Stimulated activated CD4-positive, alpha-beta T cell treated with anti-CD3 and anti-CD28 coated beads, Interleukin-4, amount 100 ng/mL, for 1 hour (primary cell): ENCODE measurements around the gene TBC1D30.

ENCODE experiments used
- DNase-seq: peaks from one replicate; pipeline ENCODE4 v3.0.0-alpha.2; 2020

TBC1D30 gene

DNA sequence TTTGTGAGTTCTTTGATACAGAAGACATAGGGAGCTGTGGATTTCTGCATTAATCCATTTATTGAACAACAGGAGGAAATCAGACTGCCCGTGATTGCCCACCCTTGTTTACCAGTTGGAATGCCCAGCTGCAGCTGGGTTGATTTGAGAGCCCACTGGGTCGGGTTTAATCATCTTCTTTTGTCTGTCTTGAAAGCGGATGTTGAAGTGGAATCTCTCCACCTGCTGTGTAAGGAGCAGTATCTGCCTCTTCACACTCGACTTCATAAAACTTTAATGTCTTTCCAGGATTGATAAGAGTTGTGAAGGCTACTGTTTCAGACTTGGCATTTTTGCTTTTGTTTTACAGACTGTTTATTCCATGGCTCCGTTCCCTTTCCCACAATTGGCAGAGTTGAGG is 39.9 kb downstream of the TBC1D30 start:
- no peak for DNase-seq

DNA sequence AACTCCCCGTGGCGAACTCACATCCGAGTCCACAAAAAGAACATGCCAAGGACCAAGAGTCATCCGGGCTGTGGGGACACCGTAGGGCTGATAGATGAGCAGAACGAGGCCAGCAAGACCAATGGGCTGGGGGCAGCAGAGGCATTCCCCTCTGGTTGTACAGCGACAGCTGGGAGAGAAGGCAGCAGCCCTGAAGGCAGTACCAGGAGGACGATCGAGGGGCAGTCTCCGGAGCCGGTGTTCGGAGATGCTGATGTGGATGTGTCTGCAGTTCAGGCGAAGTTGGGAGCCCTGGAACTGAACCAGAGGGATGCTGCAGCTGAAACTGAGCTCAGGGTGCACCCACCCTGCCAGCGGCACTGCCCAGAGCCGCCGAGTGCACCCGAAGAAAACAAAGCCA is 50.7 kb downstream of the TBC1D30 start:
- DNase-seq = no peak

DNA sequence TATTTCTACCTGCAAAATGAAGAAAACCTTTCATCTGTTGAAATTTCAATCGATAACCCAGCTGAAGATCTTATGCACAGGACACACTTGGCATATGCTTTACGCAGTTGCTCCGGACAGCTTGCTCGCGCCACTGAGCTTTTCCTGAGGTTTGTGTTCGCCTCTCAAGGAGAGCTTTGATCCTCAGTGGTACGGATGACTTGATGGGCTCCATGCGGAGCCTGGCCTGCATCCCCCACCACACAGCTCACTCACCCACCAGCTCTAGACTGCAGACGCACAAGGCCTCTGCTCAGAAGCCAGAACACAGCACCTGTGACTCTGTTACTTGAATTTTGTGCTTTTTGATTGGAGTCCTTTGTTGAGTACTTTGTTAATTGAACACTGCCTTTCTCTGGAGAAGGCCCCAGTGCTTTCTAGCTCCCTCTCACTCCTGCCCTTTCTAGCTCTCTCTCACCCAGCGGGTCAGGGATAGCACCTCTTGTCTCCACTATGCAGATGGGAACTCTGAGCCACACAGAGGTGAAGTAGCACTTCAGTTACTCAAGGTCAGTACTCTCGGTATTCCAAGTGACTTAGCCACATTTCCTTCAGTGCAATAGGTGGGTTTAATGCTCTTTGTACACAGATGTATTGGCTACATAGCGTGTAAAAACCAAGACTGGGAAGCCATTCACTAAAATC is 52.1 kb downstream of the TBC1D30 start:
- DNase-seq = no peak

- no peak for DNase-seq
Observed at GRCh38 chr12:64877363-64878004, 53.0 kb downstream of the TBC1D30 start.

DNA sequence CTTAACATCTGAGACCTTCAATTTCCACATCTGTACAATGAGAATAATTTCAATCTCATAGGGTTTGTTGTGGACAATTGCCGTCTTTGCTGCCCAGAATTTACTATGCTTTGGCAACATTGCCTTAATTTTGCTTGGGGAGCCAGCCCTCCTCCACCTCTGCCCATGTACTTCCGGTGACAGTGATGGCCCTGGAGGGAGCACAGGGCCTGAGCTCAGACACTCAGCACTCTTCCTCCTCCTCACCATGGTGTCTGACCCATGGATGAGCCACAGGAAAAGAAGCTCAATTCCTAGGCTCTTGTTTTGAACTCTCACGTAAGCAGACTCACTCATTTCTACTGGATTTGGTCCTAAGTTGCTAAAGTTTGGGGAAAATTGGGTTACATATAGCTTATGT is 58.2 kb downstream of the TBC1D30 start:
- no peak for DNase-seq

DNA sequence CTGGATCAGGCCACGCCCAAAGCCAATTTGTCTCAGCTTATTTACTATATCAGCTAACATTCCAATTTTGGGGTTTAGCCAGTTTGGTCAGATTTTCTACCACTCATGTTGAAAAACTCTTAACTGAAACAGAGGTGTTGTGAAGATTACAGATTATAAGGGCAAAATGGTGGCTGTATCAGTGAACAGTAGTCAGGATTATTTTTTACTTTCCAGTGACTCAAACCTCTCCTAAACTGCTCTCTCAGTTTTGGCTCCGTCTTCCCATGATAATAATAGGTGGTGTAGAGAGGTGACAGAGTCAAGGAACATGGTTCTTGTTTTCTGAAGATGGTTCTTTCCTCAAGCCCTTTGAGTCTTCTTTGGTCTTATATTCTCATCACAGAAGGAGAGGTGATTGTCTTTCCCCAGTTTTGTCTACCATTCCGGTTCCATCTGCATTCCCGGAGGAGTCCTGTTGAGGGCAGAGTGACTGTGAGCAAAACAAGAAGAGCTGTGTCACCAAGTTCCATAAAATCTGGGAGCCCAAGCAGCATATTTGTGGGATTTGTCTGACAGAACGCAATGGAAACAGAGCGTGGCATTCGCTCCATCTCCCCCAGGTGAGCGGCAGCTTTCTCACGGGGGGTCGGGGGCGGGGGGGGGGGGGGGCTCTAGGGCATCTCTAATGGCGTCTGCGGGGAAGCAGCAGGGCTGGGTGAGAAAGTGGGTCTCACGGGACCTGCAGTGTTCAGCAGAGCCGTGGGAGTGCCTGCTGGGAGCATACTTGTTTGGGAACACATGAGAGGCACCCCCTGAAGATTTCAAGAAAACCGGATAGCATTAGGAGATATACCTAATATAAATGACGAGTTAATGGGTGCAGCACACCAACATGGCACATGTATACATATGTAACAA is 59.1 kb downstream of the TBC1D30 start:
- DNase-seq = no peak

GRCh38 chr12:64884164-64884542 is 59.7 kb downstream of the TBC1D30 start:
- DNase-seq = no peak

- DNase-seq = no peak
Observed at GRCh38 chr12:64884728-64885127, 60.3 kb downstream of the TBC1D30 start.

GRCh38 chr12:64889434-64890216 is 65.2 kb downstream of the TBC1D30 start:
- no peak for DNase-seq

- no peak for DNase-seq
Observed at GRCh38 chr12:64890873-64891468, 66.5 kb downstream of the TBC1D30 start.

DNA sequence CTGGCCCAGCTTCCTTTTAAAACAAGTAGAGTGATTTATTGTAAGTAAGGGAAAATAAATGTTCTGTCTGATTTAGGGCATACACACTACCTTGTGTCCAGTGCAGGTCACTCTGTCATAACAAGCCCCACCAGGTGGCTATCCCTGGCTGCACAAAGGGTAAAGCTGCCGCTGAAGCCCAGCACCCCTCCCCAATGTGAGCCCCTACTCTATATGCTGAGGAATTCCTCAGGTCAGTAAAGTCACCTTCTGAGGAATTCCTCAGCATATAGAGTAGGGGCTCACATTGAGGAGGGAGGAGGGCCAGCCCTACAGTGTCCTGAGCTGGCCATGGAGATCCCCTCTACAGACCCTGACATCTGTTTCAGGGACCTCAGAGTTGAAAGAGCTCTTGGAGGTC is 67.2 kb downstream of the TBC1D30 start:
- no peak for DNase-seq

- no peak for DNase-seq
Observed at GRCh38 chr12:64892561-64892960, 68.1 kb downstream of the TBC1D30 start.

- no peak for DNase-seq
Observed at GRCh38 chr12:64893961-64894360, 69.5 kb downstream of the TBC1D30 start.

- no peak for DNase-seq
Observed at GRCh38 chr12:64894827-64895475, 70.5 kb downstream of the TBC1D30 start.

GRCh38 chr12:64895526-64895925 is 71.1 kb downstream of the TBC1D30 start:
- no peak for DNase-seq

GRCh38 chr12:64900540-64900939 is 76.1 kb downstream of the TBC1D30 start:
- no peak for DNase-seq

- no peak for DNase-seq
Observed at GRCh38 chr12:64903479-64904152, 79.2 kb downstream of the TBC1D30 start.

DNA sequence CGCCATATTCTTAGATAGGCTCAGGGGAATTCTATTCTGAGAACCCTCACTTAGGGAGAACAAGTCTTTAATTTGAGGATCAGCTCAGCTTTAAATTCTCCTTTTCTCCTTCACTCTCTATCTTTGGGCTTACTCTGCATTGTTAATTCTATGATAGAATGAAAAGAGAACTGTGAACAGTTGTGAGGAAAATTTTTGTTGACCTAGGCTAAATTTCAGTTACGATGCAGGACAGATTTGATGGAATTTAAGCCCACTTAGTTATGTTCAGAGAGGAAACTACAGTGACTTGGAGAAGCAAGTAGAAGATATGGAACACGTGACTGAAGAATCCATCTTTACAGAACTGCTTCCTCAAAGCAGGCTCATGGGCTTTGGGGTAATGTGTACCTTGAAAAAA is 82.7 kb downstream of the TBC1D30 start:
- DNase-seq = no peak

DNA sequence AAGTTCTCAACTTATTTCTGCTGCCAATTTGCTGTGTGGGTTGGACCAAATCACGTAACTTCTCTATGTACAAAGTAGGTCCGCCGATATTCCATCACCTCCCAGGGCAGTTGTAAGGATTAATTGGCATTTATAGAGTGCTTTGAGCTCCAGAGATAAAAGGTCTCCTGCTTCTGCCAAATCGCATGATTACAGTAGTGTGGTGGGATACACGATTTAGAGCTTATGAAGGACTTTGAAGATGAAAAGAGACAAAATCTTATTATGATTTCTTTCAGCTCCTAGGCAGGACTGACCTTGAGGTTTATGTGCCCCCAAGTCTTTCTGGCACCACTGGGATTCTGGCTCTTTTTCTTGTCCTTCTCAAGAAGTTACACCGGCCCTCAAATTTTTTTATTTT is 84.7 kb downstream of the TBC1D30 start:
- DNase-seq = no peak

DNA sequence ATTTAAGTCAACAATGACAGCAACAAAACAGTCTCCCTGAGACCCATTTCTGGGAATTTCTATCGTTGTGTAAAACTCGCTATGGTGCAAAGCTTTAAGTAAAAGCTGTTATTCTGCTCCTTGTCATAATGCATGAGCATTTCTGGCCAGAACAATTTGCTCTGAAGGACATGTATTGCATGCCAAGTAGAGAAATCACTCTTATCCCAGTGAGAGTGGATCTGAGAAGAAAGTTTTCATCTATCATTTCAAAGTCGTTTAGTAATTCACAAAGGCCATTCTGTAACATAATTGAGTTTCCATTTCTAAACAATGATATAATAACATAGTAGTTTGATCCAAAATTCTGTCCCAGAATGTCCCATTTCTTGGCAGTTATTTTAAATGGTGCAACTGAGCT is 86.6 kb downstream of the TBC1D30 start:
- no peak for DNase-seq

DNA sequence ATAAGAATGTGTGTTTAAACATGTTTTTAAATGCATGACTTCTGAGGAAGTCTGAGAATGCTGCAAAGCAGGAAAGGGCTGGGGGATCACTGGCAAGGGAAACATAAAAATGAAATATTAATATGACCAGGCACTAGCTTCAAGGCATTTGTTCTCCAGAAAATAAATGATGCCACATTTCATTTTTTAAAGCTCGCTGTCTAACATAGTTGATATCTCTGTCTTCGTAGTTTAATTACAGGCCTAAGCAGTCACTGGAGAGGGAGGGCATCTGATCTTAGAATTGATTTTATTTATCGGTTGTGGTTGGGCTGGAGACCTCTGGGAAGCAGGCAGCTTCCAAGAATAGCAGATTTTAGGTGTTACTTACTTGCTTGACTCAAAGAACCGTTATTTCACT is 87.5 kb downstream of the TBC1D30 start:
- DNase-seq = no peak
